Gastrocnemius medialis (tissue), 4 donors: Measurements from ENCODE around the gene POFUT1. TPM values are rescaled to one million over a fixed set of nuclear protein-coding genes. Genes with fewer than 3 reads are reported as not detected.

ENCODE experiments used
- ATAC-seq, 2 donors: fragments of 150-250 bp; one replicate each; pipeline ENCODE4 v1.9.1; 2016
- DNase-seq, 2 donors: peaks; one replicate each; pipeline ENCODE4 v3.0.0-alpha.2; 2019
- H3K27ac ChIP-seq, 4 donors: fragments of 200-600 bp; sonication (generic); 1 replicate in 1 of 4; 2 replicates in 3 of 4; pipeline ENCODE4 v1.5.1; 2016 to 2018; ENCODE audit warnings: mild to moderate bottlenecking in 2 of 4, moderate library complexity in 1 of 4
- H3K27me3 ChIP-seq, 3 donors: fragments of 200-600 bp; sonication (generic) in 2 of 3; 1 replicate in 1 of 3; 2 replicates in 2 of 3; pipeline versions ENCODE4 v1.5.1 to v1.6.0; 2016 to 2019; ENCODE audit warnings: mild to moderate bottlenecking in 1 of 3, moderate library complexity in 1 of 3
- H3K36me3 ChIP-seq, 2 donors: fragments of 200-600 bp; sonication (generic) in 1 of 2; one replicate each; pipeline ENCODE4 v1.5.1; 2017 to 2018
- H3K4me1 ChIP-seq, 2 donors: fragments of 200-600 bp; sonication (generic) in 1 of 2; one replicate each; pipeline ENCODE4 v1.5.1; 2016 to 2017; ENCODE audit warnings: mild to moderate bottlenecking in 2 of 2
- H3K4me3 ChIP-seq, 4 donors: fragments of 200-600 bp; sonication (generic) in 3 of 4; 1 replicate in 1 of 4; 2 replicates in 3 of 4; pipeline ENCODE4 v1.5.1; 2016 to 2019; ENCODE audit warnings: mild to moderate bottlenecking in 2 of 4
- H3K9me3 ChIP-seq, 3 donors: fragments of 200-600 bp; sonication (generic) in 2 of 3; 1 replicate in 1 of 3; 2 replicates in 2 of 3; pipeline ENCODE4 v1.5.1; 2016 to 2019
- POLR2A ChIP-seq, 2 donors: fragments of 450-650 bp; IDR thresholded peaks; one replicate each; pipeline ENCODE4 v1.6.1; 2017; ENCODE audit warnings: antibody characterized with exemption in 2 of 2, mild to moderate bottlenecking in 2 of 2, moderate library complexity in 2 of 2
- in situ Hi-C, 4 donors: fragments of 200-750 bp; cut with MboI; loops; one replicate each; pipeline versions ENCODE4 v1.15.0 to v1.8.0; 2017; ENCODE audit warnings: low sequenced_read_pairs in 4 of 4
- intact Hi-C: fragments of 100-400 bp; cut with DNase I; formaldehyde crosslinking; loops from one replicate; pipeline ENCODE4 v1.15.1; 2023; ENCODE audit warnings: low total_unique reads
- total RNA-seq, 4 donors: library from RNA; depleted of rRNA; stranded (reverse); fragments of >200 nt; gene quantifications; one replicate each; pipeline versions ENCODE4 v1.1.0 to v1.2.3, GENCODE V29; 2016
- TF ChIP-seq, protein P1 (sequence below), 5 experiments: fragments of 450-650 bp in 3 of 5; fragments of 200-600 bp in 2 of 5; sonication (generic) in 2 of 5; IDR thresholded peaks in 4 of 5; conservative IDR thresholded peaks in 1 of 5; 1 replicate in 4 of 5; 2 replicates in 1 of 5; pipeline ENCODE4 v1.5.1; 2016 to 2019; ENCODE audit warnings: antibody characterized with exemption in 5 of 5, mild to moderate bottlenecking in 3 of 5, moderate library complexity in 3 of 5

Gene POFUT1
- total RNA-seq, 4 donors from 2014 or later: 15.3 to 20.7 (median 18.4) TPM

DNA sequence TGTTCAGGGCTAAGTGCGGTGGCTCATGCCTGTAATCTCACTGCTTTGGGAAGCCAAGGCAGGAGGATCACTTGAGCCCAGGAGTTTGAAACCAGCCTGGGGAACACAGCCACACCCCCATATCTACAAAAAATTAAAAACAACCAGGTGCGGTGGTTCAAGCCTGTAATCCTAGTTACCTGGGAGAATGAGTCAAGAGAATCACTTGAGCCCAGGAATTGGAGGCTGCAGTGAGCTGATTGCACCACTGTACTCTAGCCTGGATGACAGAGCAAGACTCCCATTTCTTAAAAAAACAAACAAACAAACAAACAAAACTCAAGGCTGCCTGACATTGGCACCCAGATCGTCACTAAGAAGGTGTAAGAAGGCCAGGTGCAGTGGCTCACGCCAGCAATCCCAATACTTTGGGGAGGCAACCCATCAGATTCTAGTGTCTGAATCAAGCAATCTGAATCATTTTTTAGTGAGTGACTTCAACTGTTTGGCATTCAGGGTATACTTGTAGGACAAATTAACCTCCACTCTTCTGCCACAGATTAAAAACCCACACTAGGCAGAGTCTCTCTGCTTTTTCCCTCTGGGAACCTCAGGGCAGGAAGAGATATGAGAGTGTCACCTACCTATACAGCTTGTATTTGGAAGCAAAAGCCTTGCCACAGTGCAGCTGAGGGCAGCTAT, 6.2 kb upstream of the POFUT1 start:
- peaks cover 63 to 65% of the 10 kb centered on the region in 2 donors for H3K4me1 ChIP-seq
- no peaks in the 10 kb centered on the region for H3K9me3 ChIP-seq
- no peak overlapping the region for H3K4me3 ChIP-seq
- in situ Hi-C loops: loop anchor here in 1 of 4 donors (10.0 kb wide), 1 partner anchor 87 kb away; no protein-coding TSS in a partner anchor
- ATAC-seq: no peak
- no peak for TF ChIP-seq POLR2A (IDR thresholded peaks at IDR 0.05)
- peak overlapping the region; percentile 87 to 97 (median 94) for H3K27ac ChIP-seq
- DNase-seq: no peak
- peaks cover 0 to 55% of the 10 kb centered on the region in 2 donors for H3K36me3 ChIP-seq
- H3K27me3 ChIP-seq: no peaks in the 10 kb centered on the region
- intact Hi-C loops: loop anchor here (10.0 kb wide), 1 partner anchor 687 kb away; the partner anchor contains the start of gene HM13

DNA sequence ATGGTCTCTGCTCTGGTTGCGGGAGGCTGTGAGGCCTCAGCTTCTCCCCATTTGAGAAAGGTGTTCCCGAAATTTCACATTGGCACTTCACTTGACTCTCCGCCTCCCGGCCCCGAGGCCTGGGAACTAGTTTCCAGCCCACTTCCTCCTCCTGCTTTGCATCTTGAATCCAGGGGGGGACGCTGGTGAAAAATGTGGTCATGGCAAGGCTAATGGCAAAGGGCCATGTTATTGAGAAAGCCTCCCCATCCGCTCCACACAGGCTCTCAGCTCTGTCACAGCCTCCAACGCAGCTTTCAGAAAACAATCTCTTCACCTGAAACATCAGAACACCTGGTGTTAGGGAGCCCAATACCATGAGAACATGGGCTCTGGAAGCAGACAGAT, 5.7 kb upstream of the POFUT1 start:
- Histone ChIP-seq H3K27ac (peak overlapping the region; percentile 87 to 97 (median 94)), H3K9me3 (no peaks in the 10 kb centered on the region), H3K4me3 (no peak overlapping the region), H3K36me3 (peaks cover 0 to 50% of the 10 kb centered on the region in 2 donors), H3K4me1 (peaks cover 63 to 70% of the 10 kb centered on the region in 2 donors), H3K27me3 (no peaks in the 10 kb centered on the region)
- DNase-seq (no peak), ATAC-seq (no peak)
- intact Hi-C loops: loop anchor here (10.0 kb wide), 1 partner anchor 687 kb away; the partner anchor contains the start of gene HM13
- in situ Hi-C loops: loop anchor here in 1 of 4 donors (10.0 kb wide), 1 partner anchor 87 kb away; no protein-coding TSS in a partner anchor
- TF ChIP-seq POLR2A (IDR thresholded peaks at IDR 0.05): no peak
- TF ChIP-seq, protein P1, sequence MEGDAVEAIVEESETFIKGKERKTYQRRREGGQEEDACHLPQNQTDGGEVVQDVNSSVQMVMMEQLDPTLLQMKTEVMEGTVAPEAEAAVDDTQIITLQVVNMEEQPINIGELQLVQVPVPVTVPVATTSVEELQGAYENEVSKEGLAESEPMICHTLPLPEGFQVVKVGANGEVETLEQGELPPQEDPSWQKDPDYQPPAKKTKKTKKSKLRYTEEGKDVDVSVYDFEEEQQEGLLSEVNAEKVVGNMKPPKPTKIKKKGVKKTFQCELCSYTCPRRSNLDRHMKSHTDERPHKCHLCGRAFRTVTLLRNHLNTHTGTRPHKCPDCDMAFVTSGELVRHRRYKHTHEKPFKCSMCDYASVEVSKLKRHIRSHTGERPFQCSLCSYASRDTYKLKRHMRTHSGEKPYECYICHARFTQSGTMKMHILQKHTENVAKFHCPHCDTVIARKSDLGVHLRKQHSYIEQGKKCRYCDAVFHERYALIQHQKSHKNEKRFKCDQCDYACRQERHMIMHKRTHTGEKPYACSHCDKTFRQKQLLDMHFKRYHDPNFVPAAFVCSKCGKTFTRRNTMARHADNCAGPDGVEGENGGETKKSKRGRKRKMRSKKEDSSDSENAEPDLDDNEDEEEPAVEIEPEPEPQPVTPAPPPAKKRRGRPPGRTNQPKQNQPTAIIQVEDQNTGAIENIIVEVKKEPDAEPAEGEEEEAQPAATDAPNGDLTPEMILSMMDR (IDR thresholded peaks at IDR 0.05 in 4 of 5, conservative IDR thresholded peaks at IDR 0.05 in 1 of 5): no peak

DNA sequence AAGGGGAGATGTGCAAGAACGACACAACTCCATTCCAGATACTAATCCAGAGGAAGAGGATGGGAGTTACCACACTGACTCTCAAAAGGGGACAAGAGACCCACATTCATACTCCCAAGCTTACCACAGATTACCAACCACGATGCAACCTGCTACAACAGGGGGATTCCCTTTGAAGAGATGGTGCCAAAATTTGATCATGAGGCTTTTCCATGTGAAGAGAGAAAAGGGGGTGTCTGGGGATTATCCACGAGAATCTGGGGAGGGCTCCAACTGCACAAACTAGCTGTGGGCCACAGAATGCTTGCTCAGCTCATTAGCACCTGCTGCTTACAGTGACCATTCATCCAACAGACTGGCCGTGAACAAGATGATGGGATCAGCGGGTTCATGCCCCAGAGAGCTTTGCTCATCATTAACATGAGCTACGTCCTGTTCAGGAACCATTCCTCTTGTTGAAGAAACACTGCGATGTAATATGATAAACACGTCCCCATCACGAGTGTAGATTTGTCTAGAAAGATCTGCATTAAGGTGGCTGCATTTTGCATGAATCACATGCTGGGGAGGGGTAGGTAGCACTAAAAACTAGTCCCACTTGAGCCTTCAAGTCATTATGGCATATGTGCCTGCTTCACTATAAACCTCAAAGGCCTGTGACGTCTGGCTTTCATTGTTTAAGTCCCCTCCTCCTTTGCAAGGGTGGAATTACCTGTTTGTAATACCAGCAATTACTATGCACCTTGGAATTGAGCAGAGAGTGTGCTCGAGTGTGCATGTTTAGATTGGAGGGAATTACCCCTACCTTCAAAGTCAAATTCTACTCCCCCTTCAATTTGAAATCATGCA, 4.1 kb upstream of the POFUT1 start:
- Histone ChIP-seq H3K27me3 (no peaks in the 10 kb centered on the region), H3K27ac (peak overlapping the region; percentile 87 to 97 (median 94)), H3K36me3 (peaks cover 0 to 34% of the 10 kb centered on the region in 2 donors), H3K4me1 (peaks cover 68 to 73% of the 10 kb centered on the region in 2 donors), H3K9me3 (no peaks in the 10 kb centered on the region), H3K4me3 (peak overlapping the region in 1 of 4 donors; percentile 76)
- intact Hi-C loops (loop anchor here (2.0 to 10.0 kb wide), 2 partner anchors 87 to 689 kb away; partner anchors contain the start of gene HM13), in situ Hi-C loops (loop anchor here in 1 of 4 donors (10.0 kb wide), 1 partner anchor 89 kb away; no protein-coding TSS in a partner anchor)
- DNase-seq (no peak), ATAC-seq (peak in 1 of 2 donors; percentile 33)
- TF ChIP-seq, protein P1 (IDR thresholded peaks at IDR 0.05 in 4 of 5, conservative IDR thresholded peaks at IDR 0.05 in 1 of 5): no peak
- no peak for TF ChIP-seq POLR2A (IDR thresholded peaks at IDR 0.05)

DNA sequence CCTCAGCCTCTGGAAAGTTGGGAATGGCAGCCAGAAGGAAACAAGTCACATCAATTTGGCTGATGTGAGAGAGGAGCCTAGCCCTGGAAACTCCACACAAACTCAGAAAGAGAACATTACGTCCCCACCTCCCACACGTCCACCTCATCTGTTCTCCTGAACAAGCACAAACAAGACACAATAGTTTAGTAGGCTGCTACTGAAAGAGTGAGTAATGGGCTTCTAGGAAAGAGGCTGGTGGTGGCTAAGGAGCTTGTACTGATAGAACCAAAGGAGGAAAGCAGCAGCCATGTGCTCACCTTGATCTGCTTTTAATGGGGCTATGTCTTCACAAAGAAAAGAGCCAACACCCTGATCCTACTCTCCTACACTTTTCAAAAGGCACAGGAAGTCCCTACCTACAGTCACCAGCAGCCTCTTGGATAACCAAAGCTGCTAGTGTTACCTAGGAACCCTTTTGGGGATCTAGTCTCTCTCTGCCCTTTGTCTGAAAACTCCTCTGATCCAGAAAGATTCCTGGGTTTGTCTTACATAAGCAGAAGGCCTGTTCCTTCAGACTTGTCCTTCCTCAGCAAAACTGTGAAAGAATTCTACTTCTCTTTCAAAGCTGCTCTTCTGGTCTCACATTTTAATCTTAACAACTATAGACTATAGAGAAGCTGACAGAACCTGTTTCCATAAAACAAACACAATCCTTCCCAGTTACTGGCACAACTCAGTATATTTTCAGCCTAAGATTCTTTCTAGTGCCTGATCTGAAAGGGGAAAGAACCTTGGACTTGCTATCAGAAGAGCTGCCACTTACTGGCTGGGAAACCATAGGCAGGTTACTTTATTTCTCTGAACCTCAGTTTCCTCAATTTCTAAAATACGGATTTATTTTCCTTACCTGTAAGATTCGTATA, 3.2 kb upstream of the POFUT1 start:
- intact Hi-C loops (loop anchor here (2.0 to 10.0 kb wide), 4 partner anchors 47 to 690 kb away; partner anchors contain the start of genes HM13 and KIF3B), in situ Hi-C loops (loop anchor here in 1 of 4 donors (10.0 kb wide), 1 partner anchor 90 kb away; no protein-coding TSS in a partner anchor)
- Histone ChIP-seq H3K36me3 (peaks cover 0 to 25% of the 10 kb centered on the region in 2 donors), H3K27me3 (no peaks in the 10 kb centered on the region), H3K27ac (peak overlapping the region; percentile 87 to 97 (median 94)), H3K9me3 (no peaks in the 10 kb centered on the region), H3K4me1 (peaks cover 71 to 72% of the 10 kb centered on the region in 2 donors), H3K4me3 (peak overlapping the region; percentile 4 to 88 (median 82))
- DNase-seq (peak in 1 of 2 donors; percentile 40), ATAC-seq (peak in 1 of 2 donors; percentile 56)
- TF ChIP-seq POLR2A (IDR thresholded peaks at IDR 0.05): peak in 1 of 2 donors; percentile 46
- TF ChIP-seq, protein P1 (IDR thresholded peaks at IDR 0.05 in 4 of 5, conservative IDR thresholded peaks at IDR 0.05 in 1 of 5): no peak
